ENCODE data around the gene VAPB. TPM values are rescaled to one million over a fixed set of nuclear protein-coding genes. Genes with fewer than 3 reads are reported as not detected.

VAPB gene
- total RNA-seq, 1 experiment from 2014 or later, result 61.2 TPM

GRCh38 chr20:58433029-58433647 lies 44.1 kb downstream of the VAPB start:
- no peak for TF ChIP-seq CTCF (IDR thresholded peaks at IDR 0.05; ENCODE audit: unreplicated experiment)
- Mint-ChIP-seq H3K27ac (ENCODE audit: low read depth, unreplicated experiment) (peak overlapping the region; percentile 20), H3K4me3 (ENCODE audit: unreplicated experiment) (no peak overlapping the region), H3K9me3 (ENCODE audit: unreplicated experiment) (no peaks in the 10 kb centered on the region), H3K27me3 (ENCODE audit: insufficient read depth, unreplicated experiment) (no peaks in the 10 kb centered on the region), H3K36me3 (ENCODE audit: insufficient read depth, unreplicated experiment) (peaks cover 45% of the 10 kb centered on the region), H3K4me1 (ENCODE audit: insufficient read depth, unreplicated experiment) (peaks cover 14% of the 10 kb centered on the region)
- ChIA-PET CTCF (interaction anchor here (0.5 to 2.1 kb wide), 5 partner anchors 10 to 26 kb away, joined by 3 to 14 read pairs (median 3); no protein-coding TSS in a partner anchor), POLR2A (interaction anchor here (1.0 to 1.6 kb wide), 3 partner anchors 8 to 45 kb away, joined by 3 to 4 read pairs (median 3); no protein-coding TSS in a partner anchor)
- DNase-seq (ENCODE audit: unreplicated experiment), result no peak
- intact Hi-C loops (cut with micrococcal nuclease), result no loop called here
- BruUV-seq (replicated peaks), result no TSS peak

- BruUV-seq (replicated peaks), result no TSS peak
- Mint-ChIP-seq H3K9me3 (ENCODE audit: unreplicated experiment) (no peaks in the 10 kb centered on the region), H3K27ac (ENCODE audit: low read depth, unreplicated experiment) (peak overlapping the region; percentile 16), H3K27me3 (ENCODE audit: insufficient read depth, unreplicated experiment) (no peaks in the 10 kb centered on the region), H3K4me1 (ENCODE audit: insufficient read depth, unreplicated experiment) (peaks cover 14% of the 10 kb centered on the region), H3K4me3 (ENCODE audit: unreplicated experiment) (no peak overlapping the region), H3K36me3 (ENCODE audit: insufficient read depth, unreplicated experiment) (peaks cover 47% of the 10 kb centered on the region)
- peak; percentile 34 for DNase-seq (ENCODE audit: unreplicated experiment)
- POLR2A ChIA-PET, result interaction anchor here (1.0 kb wide), 1 partner anchor 9 kb away, joined by 3 read pairs; no protein-coding TSS in a partner anchor
- no peak for TF ChIP-seq CTCF (IDR thresholded peaks at IDR 0.05; ENCODE audit: unreplicated experiment)
- intact Hi-C loops (cut with micrococcal nuclease), result no loop called here
- CTCF ChIA-PET, result interaction anchor here (0.6 to 2.1 kb wide), 3 partner anchors 13 to 32 kb away, joined by 3 to 14 read pairs (median 3); no protein-coding TSS in a partner anchor
Measured at GRCh38 chr20:58433759-58434158, 44.7 kb downstream of the VAPB start.

GRCh38 chr20:58434326-58434725 lies 45.3 kb downstream of the VAPB start:
- Mint-ChIP-seq H3K4me3 (ENCODE audit: unreplicated experiment) (no peak overlapping the region), H3K36me3 (ENCODE audit: insufficient read depth, unreplicated experiment) (peaks cover 42% of the 10 kb centered on the region), H3K27me3 (ENCODE audit: insufficient read depth, unreplicated experiment) (no peaks in the 10 kb centered on the region), H3K9me3 (ENCODE audit: unreplicated experiment) (no peaks in the 10 kb centered on the region), H3K4me1 (ENCODE audit: insufficient read depth, unreplicated experiment) (peaks cover 14% of the 10 kb centered on the region), H3K27ac (ENCODE audit: low read depth, unreplicated experiment) (peak overlapping the region; percentile 16)
- ChIA-PET CTCF (interaction anchor here (0.6 to 2.1 kb wide), 5 partner anchors 14 to 796 kb away, joined by 3 to 14 read pairs (median 3); no protein-coding TSS in a partner anchor), POLR2A (interaction anchor here (0.6 to 1.0 kb wide), 4 partner anchors 9 to 124 kb away, joined by 3 to 4 read pairs (median 3); no protein-coding TSS in a partner anchor)
- no peak for DNase-seq (ENCODE audit: unreplicated experiment)
- BruUV-seq (replicated peaks), result no TSS peak
- TF ChIP-seq CTCF (IDR thresholded peaks at IDR 0.05; ENCODE audit: unreplicated experiment), result no peak
- intact Hi-C loops (cut with micrococcal nuclease), result no loop called here

- no peaks in the 10 kb centered on the region for H3K9me3 Mint-ChIP-seq (ENCODE audit: unreplicated experiment)
- H3K4me1 Mint-ChIP-seq (ENCODE audit: insufficient read depth, unreplicated experiment), result peaks cover 14% of the 10 kb centered on the region
- no TSS peak for BruUV-seq (replicated peaks)
- no peaks in the 10 kb centered on the region for H3K27me3 Mint-ChIP-seq (ENCODE audit: insufficient read depth, unreplicated experiment)
- DNase-seq (ENCODE audit: unreplicated experiment), result no peak
- no peak overlapping the region for H3K4me3 Mint-ChIP-seq (ENCODE audit: unreplicated experiment)
- ChIA-PET CTCF (interaction anchor here (1.0 kb wide), 2 partner anchors 23 to 795 kb away, joined by 3 to 5 read pairs; no protein-coding TSS in a partner anchor), POLR2A (no interaction called here)
- peaks cover 50% of the 10 kb centered on the region for H3K36me3 Mint-ChIP-seq (ENCODE audit: insufficient read depth, unreplicated experiment)
- intact Hi-C loops (cut with micrococcal nuclease), result no loop called here
- TF ChIP-seq CTCF (IDR thresholded peaks at IDR 0.05; ENCODE audit: unreplicated experiment), result no peak
- H3K27ac Mint-ChIP-seq (ENCODE audit: low read depth, unreplicated experiment), result no peak overlapping the region
Measured at GRCh38 chr20:58435237-58435636, 46.2 kb downstream of the VAPB start.
